Ectodermal cell (in vitro differentiated cells): Measurements from ENCODE around the gene GSTA3.
"Not testable (repeated sequence)": the region's sequence is repeated elsewhere in the genome, so short reads cannot be mapped to it uniquely, and the experiment has no call there.

Experiments
- H3K27ac ChIP-seq: 2 replicates; pipeline ENCODE4 v1.7.0; 2013; ENCODE audit warnings: mild to moderate bottlenecking, low read depth, low read length; ENCODE audit not compliant: insufficient read depth, poor library complexity, severe bottlenecking
- H3K27me3 ChIP-seq: 2 replicates; pipeline ENCODE4 v1.7.0; 2013; ENCODE audit warnings: mild to moderate bottlenecking, low read length; ENCODE audit not compliant: insufficient read depth, control insufficient read depth, poor library complexity, severe bottlenecking
- H3K36me3 ChIP-seq: one replicate; pipeline ENCODE4 v1.7.0; 2013; ENCODE audit warnings: low read length; ENCODE audit not compliant: control insufficient read depth, insufficient read depth
- H3K4me1 ChIP-seq: one replicate; pipeline ENCODE4 v1.7.0; 2013; ENCODE audit warnings: low read length; ENCODE audit not compliant: control insufficient read depth, insufficient read depth
- H3K4me3 ChIP-seq: 2 replicates; pipeline ENCODE4 v1.7.0; 2013; ENCODE audit warnings: low read depth, low read length, control low read depth; ENCODE audit not compliant: insufficient read depth
- H3K9me3 ChIP-seq: 2 replicates; pipeline ENCODE4 v1.7.0; 2013; ENCODE audit warnings: mild to moderate bottlenecking, low read length, moderate library complexity; ENCODE audit not compliant: control insufficient read depth
- WGBS, 2 experiments: methylation state at CpG; one replicate each; pipeline ENCODE4 v1.1.7; 2013; ENCODE audit warnings: missing lambda C conversion rate in 2 of 2; 5-methylcytosine and 5-hydroxymethylcytosine counted together

The GSTA3 gene

GRCh38 chr6:52868240-52868639 lies 41.3 kb downstream of the GSTA3 start:
- 94 to 100% methylated on average over 1 of the region's 1 CpG for WGBS, 2 experiments
- Histone ChIP-seq H3K4me3 (no peak overlapping the region), H3K9me3 (no peaks in the 10 kb centered on the region)

GRCh38 chr6:52861151-52861550 lies 48.3 kb downstream of the GSTA3 start:
- H3K27ac ChIP-seq, H3K4me1 ChIP-seq, H3K36me3 ChIP-seq, H3K4me3 ChIP-seq, H3K9me3 ChIP-seq, H3K27me3 ChIP-seq: not testable (repeated sequence)
- WGBS, 2 experiments, result 58 to 64% methylated on average over 7 of the region's 7 CpGs

More at GRCh38 chr6:52868240-52868639, 41.3 kb downstream of the GSTA3 start:
- H3K36me3 ChIP-seq, result no peaks in the 10 kb centered on the region
- H3K4me1 ChIP-seq, result no peaks in the 10 kb centered on the region
- no peaks in the 10 kb centered on the region for H3K27me3 ChIP-seq
- no peak overlapping the region for H3K27ac ChIP-seq

GRCh38 chr6:52858416-52858815 lies 51.1 kb downstream of the GSTA3 start:
- H3K4me3 ChIP-seq, result no peak overlapping the region
- no peaks in the 10 kb centered on the region for H3K9me3 ChIP-seq
- H3K36me3 ChIP-seq, result no peaks in the 10 kb centered on the region
- 94 to 97% methylated on average over 4 of the region's 4 CpGs for WGBS, 2 experiments
- no peak overlapping the region for H3K27ac ChIP-seq
- H3K27me3 ChIP-seq, result no peaks in the 10 kb centered on the region
- no peaks in the 10 kb centered on the region for H3K4me1 ChIP-seq

- 3% methylated on average over 3 of the region's 3 CpGs for WGBS, 2 experiments
- not testable (repeated sequence) for H3K27me3 ChIP-seq, H3K4me3 ChIP-seq, H3K36me3 ChIP-seq, H3K4me1 ChIP-seq, H3K9me3 ChIP-seq, H3K27ac ChIP-seq
Measured at GRCh38 chr6:52856137-52856536, 53.4 kb downstream of the GSTA3 start.

GRCh38 chr6:52849137-52849536 lies 60.4 kb downstream of the GSTA3 start:
- H3K27ac ChIP-seq, result no peak overlapping the region
- no peaks in the 10 kb centered on the region for H3K27me3 ChIP-seq
- H3K4me3 ChIP-seq, result no peak overlapping the region
- no peaks in the 10 kb centered on the region for H3K4me1 ChIP-seq
- H3K36me3 ChIP-seq, result no peaks in the 10 kb centered on the region
- 91 to 92% methylated on average over 4 of the region's 4 CpGs for WGBS, 2 experiments
- H3K9me3 ChIP-seq, result no peaks in the 10 kb centered on the region
